GM19193 (cell line): ENCODE measurements around the gene SCAPER.

Experiments used
- POLR2A ChIP-seq: IDR thresholded peaks from 4 replicates; pipeline ENCODE4 v1.6.1; 2011; ENCODE audit not compliant: insufficient read depth, insufficient read length; ENCODE audit errors: extremely low read depth

SCAPER gene

GRCh38 chr15:76460871-76461270 is 444.3 kb downstream of the SCAPER start:
- TF ChIP-seq POLR2A, result no peak

- TF ChIP-seq POLR2A, result no peak
Measured at GRCh38 chr15:76460347-76460746, 444.8 kb downstream of the SCAPER start.

GRCh38 chr15:76451540-76451939 is 453.6 kb downstream of the SCAPER start:
- no peak for TF ChIP-seq POLR2A

GRCh38 chr15:76449455-76449854 is 455.7 kb downstream of the SCAPER start:
- no peak for TF ChIP-seq POLR2A

GRCh38 chr15:76448755-76449154 is 456.4 kb downstream of the SCAPER start:
- no peak for TF ChIP-seq POLR2A

- TF ChIP-seq POLR2A, result no peak
Measured at GRCh38 chr15:76447728-76448441, 457.3 kb downstream of the SCAPER start.

GRCh38 chr15:76440441-76440840 is 464.7 kb downstream of the SCAPER start:
- TF ChIP-seq POLR2A, result no peak

- no peak for TF ChIP-seq POLR2A
Measured at GRCh38 chr15:76439542-76439941, 465.6 kb downstream of the SCAPER start.

GRCh38 chr15:76433798-76434400 is 471.2 kb downstream of the SCAPER start:
- no peak for TF ChIP-seq POLR2A

- no peak for TF ChIP-seq POLR2A
Measured at GRCh38 chr15:76432604-76433003, 472.5 kb downstream of the SCAPER start.

GRCh38 chr15:76431971-76432370 is 473.2 kb downstream of the SCAPER start:
- no peak for TF ChIP-seq POLR2A

GRCh38 chr15:76429661-76430060 is 475.5 kb downstream of the SCAPER start:
- TF ChIP-seq POLR2A, result no peak

GRCh38 chr15:76426941-76427340 is 478.2 kb downstream of the SCAPER start:
- TF ChIP-seq POLR2A, result no peak

GRCh38 chr15:76418352-76419140 is 486.6 kb downstream of the SCAPER start:
- TF ChIP-seq POLR2A, result no peak

- TF ChIP-seq POLR2A, result no peak
Measured at GRCh38 chr15:76401285-76401684, 503.9 kb downstream of the SCAPER start.
